Measurements from ENCODE around the gene IL1RL1. TPM values are rescaled to one million over a fixed set of nuclear protein-coding genes. Genes with fewer than 3 reads are reported as not detected.

Gene IL1RL1
- polyA plus RNA-seq, 1 of the 3 experiments (the other 2 are of a cell fraction), result not detected

GRCh38 chr2:102303589-102303988 is 7.8 kb upstream of the IL1RL1 start:
- ChIA-PET CTCF (no interaction called here), POLR2A (no interaction called here)
- no peak for DNase-seq
- no peak overlapping the region for H3K4me2 ChIP-seq
- H3K4me1 ChIP-seq (ENCODE audit: control insufficient read depth in 1 of 2, insufficient read depth in 2 of 2, low read depth in 1 of 2, low read length in 1 of 2), result no peaks in the 10 kb centered on the region
- H3K9ac ChIP-seq, result no peak overlapping the region
- TF ChIP-seq GABPA (IDR thresholded peaks at IDR 0.05; ENCODE audit: low read depth) (no peak), GATA2 (CRISPR knock-in tag; IDR thresholded peaks at IDR 0.05) (no peak), MXI1 (IDR thresholded peaks at IDR 0.05; ENCODE audit: low read depth, low read length) (no peak), RFX5 (IDR thresholded peaks at IDR 0.05; ENCODE audit: low read length) (no peak), TCF12 (IDR thresholded peaks at IDR 0.05) (no peak), PBX3 (IDR thresholded peaks at IDR 0.05) (no peak), FOXJ3 (CRISPR knock-in tag; IDR thresholded peaks at IDR 0.05) (no peak), NFIC (IDR thresholded peaks at IDR 0.05; ENCODE audit: borderline replicate concordance) (no peak), POLR2AphosphoS5 (IDR thresholded peaks at IDR 0.05; ENCODE audit: low read depth, low read length) (no peak)
- H3K27me3 ChIP-seq (ENCODE audit: insufficient read depth), result peaks cover 36% of the 10 kb centered on the region
- H3K79me2 ChIP-seq (ENCODE audit: insufficient read depth), result no peaks in the 10 kb centered on the region
- H3F3A ChIP-seq (replicated peaks; ENCODE audit: insufficient read depth), result no peaks in the 10 kb centered on the region
- 4% methylated on average over 3 of the region's 3 CpGs for WGBS (ENCODE audit: low lambda C conversion rate)
- no peaks in the 10 kb centered on the region for H4K20me1 ChIP-seq (ENCODE audit: insufficient read depth)
- no peak overlapping the region for H3K27ac ChIP-seq (ENCODE audit: low read depth in 2 of 2, low read length in 1 of 2)
- no peak overlapping the region for H3K4me3 ChIP-seq (ENCODE audit: low read depth in 2 of 2, low read length in 1 of 2)
- no peaks in the 10 kb centered on the region for H3K9me2 ChIP-seq
- no peaks in the 10 kb centered on the region for H3K36me3 ChIP-seq (replicated peaks in 1 of 2; ENCODE audit: control insufficient read depth in 1 of 2, insufficient read depth in 2 of 2, low read length in 1 of 2)
- H2AFZ ChIP-seq (ENCODE audit: low read depth), result no peak overlapping the region
- H3K9me3 ChIP-seq, result no peaks in the 10 kb centered on the region

- POLR2A ChIA-PET, result no interaction called here
Measured at GRCh38 chr2:102304268-102304667, 7.1 kb upstream of the IL1RL1 start.

GRCh38 chr2:102304711-102305611 is 6.4 kb upstream of the IL1RL1 start:
- Histone ChIP-seq H3F3A (replicated peaks; ENCODE audit: insufficient read depth) (no peaks in the 10 kb centered on the region), H3K9ac (no peak overlapping the region), H4K20me1 (ENCODE audit: insufficient read depth) (no peaks in the 10 kb centered on the region), H3K9me2 (no peaks in the 10 kb centered on the region), H2AFZ (ENCODE audit: low read depth) (no peak overlapping the region), H3K4me3 (ENCODE audit: low read depth in 2 of 2, low read length in 1 of 2) (no peak overlapping the region), H3K79me2 (ENCODE audit: insufficient read depth) (no peaks in the 10 kb centered on the region), H3K9me3 (no peaks in the 10 kb centered on the region), H3K4me2 (no peak overlapping the region), H3K27me3 (ENCODE audit: insufficient read depth) (peaks cover 46% of the 10 kb centered on the region), H3K36me3 (replicated peaks in 1 of 2; ENCODE audit: control insufficient read depth in 1 of 2, insufficient read depth in 2 of 2, low read length in 1 of 2) (no peaks in the 10 kb centered on the region), H3K4me1 (ENCODE audit: control insufficient read depth in 1 of 2, insufficient read depth in 2 of 2, low read depth in 1 of 2, low read length in 1 of 2) (no peaks in the 10 kb centered on the region), H3K27ac (ENCODE audit: low read depth in 2 of 2, low read length in 1 of 2) (no peak overlapping the region)
- ChIA-PET CTCF (no interaction called here), POLR2A (no interaction called here)
- no peak for DNase-seq
- WGBS (ENCODE audit: low lambda C conversion rate), result 14% methylated on average over 11 of the region's 11 CpGs
- no peak for TF ChIP-seq EP300 (IDR thresholded peaks at IDR 0.05; ENCODE audit: borderline replicate concordance in 1 of 2, low read depth in 1 of 2, low read length in 1 of 2)

More at GRCh38 chr2:102304268-102304667, 7.1 kb upstream of the IL1RL1 start:
- WGBS (ENCODE audit: low lambda C conversion rate), result 0% methylated on average over 2 of the region's 2 CpGs
- Histone ChIP-seq H3K4me1 (ENCODE audit: control insufficient read depth in 1 of 2, insufficient read depth in 2 of 2, low read depth in 1 of 2, low read length in 1 of 2) (no peaks in the 10 kb centered on the region), H4K20me1 (ENCODE audit: insufficient read depth) (no peaks in the 10 kb centered on the region), H3K27me3 (ENCODE audit: insufficient read depth) (peaks cover 42% of the 10 kb centered on the region), H3K36me3 (replicated peaks in 1 of 2; ENCODE audit: control insufficient read depth in 1 of 2, insufficient read depth in 2 of 2, low read length in 1 of 2) (no peaks in the 10 kb centered on the region), H3K4me3 (ENCODE audit: low read depth in 2 of 2, low read length in 1 of 2) (no peak overlapping the region), H3K9me3 (no peaks in the 10 kb centered on the region), H3K27ac (ENCODE audit: low read depth in 2 of 2, low read length in 1 of 2) (no peak overlapping the region), H2AFZ (ENCODE audit: low read depth) (no peak overlapping the region), H3K4me2 (no peak overlapping the region), H3F3A (replicated peaks; ENCODE audit: insufficient read depth) (no peaks in the 10 kb centered on the region), H3K9me2 (no peaks in the 10 kb centered on the region), H3K9ac (no peak overlapping the region), H3K79me2 (ENCODE audit: insufficient read depth) (no peaks in the 10 kb centered on the region)
- CTCF ChIA-PET, result no interaction called here
- no peak for DNase-seq
- TF ChIP-seq FOSL2 (IDR thresholded peaks at IDR 0.05; ENCODE audit: borderline replicate concordance, low read depth) (no peak), JUND (IDR thresholded peaks at IDR 0.05) (no peak)

Measured in SK-N-SH (cell line).